GM19351 (cell line): ENCODE measurements around the gene SENP5.
"Not testable (repeated sequence)": the region's sequence is repeated elsewhere in the genome, so short reads cannot be mapped to it uniquely, and the experiment has no call there.

ENCODE experiments used
- ATAC-seq: cut with Tn5 transposase; IDR thresholded peaks from one replicate; pipeline ENCODE4 v1.9.1; 2021; ENCODE audit warnings: mild to moderate bottlenecking, moderate library complexity; ENCODE audit not compliant: unreplicated experiment

The SENP5 gene

DNA sequence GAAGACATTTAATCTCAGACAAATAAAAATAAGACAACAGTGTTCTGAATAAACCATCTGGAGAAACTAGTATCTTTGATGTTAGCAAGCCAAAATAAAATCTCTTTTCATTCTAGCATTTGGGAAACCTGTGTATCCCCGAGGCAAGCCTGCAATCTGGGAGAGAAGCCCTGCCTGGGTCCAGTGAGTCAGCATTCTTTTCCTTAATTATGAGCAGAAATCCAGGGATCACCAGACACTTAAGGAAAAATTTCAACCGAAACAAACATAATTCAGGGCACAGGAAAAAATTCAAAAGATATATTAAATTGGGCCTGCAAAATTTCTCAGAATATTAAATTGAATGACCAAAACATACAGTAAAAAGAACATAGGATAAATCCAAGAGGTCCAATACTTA, 70.4 kb downstream of the SENP5 start:
- ATAC-seq = no peak

DNA sequence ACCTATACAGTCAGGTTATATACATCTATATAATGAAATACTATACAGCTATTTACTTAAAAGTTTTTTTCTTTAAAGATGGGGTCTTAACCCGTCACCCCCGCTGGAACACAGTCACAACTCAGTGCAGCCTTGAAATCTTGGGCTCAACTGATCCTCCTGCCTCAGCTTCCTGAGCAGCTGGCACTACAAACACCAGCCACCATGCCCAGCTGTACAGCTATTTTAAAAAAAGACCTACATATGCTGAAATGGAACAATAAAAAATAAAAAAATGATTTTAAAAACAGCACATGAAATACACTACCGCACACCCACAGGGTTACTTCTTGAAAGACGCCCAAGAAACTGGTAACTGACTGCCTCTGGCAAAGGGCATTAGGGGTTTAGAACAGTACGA, 70.9 kb downstream of the SENP5 start:
- no peak for ATAC-seq

DNA sequence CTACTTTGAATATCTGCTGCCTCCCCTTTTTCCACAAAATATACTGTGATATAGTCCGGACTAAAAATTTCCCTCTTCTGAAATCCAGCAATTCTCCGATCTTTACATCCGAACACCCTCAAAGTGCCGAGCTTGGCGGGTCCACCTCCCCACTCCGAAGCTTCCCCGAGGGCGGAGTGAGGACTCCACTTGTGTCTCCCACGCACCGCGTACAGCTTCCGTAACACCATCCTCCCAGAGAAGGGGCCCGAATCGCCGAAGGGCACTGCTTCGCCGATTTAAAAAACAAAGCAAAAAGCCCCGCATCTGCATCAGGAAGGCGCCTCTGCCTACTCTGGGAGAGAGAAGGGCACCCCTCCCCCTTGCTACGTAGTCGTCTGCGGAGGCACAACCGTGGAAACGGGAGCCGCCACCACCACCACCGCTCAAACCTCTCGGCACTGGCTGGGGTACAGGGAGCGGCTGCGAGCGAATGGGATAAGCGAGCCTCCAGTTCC, 74.1 kb downstream of the SENP5 start:
- peak; percentile 37 for ATAC-seq

DNA sequence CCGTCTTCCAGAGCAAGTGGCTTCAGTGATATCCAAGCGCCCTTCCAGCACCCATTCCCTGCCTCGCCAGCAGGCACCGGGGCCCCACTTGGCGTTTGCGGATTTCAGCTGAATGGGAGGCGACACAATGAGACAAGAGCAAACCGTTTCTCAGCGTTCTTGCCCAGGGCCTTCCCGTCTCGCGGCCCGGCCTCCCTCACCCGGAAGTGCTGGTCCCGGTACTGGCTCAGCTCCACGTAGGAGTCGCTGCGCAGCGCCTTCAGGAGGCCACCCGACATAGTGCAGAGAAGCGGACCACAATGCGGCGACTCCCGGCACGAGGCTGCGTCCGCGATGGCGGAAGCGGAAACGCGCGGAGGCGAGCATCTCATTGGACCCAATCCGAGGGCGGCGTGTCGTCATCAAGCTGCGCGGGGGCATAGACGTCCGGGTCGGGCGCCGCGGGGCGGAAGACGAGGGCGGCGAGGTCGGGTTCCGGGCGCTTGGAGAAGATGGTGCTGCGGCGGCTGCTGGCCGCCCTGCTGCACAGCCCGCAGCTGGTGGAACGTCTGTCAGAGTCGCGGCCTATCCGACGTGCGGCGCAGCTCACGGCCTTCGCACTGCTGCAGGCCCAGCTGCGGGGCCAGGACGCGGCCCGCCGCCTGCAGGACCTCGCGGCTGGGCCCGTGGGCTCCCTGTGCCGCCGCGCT, 74.7 kb downstream of the SENP5 start, which contains the start of gene NCBP2:
Gene NCBP2, minus strand, starts transcription at position 303 of the 689 bp plus-strand sequence. Its CDS starts 25 bp downstream, at position 278.
- ATAC-seq = peak; percentile 89

DNA sequence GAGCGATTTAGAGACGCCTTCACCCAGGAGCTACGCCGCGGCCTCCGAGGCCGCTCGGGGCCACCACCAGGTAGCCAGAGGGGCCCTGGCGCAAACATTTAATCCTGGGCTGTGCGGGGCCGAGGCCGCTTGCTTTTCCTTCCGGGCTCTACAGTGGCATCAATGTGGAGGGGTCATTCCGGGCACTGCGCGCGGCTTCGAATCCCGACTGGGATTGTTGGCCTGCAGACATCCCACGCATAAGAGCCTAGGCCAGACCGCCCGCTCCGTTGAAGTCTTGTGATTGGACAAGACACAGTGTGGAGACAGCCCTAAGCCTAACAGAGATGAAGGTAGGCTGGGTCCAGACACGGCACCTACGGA, 75.2 kb downstream of the SENP5 start:
- ATAC-seq = peak; percentile 10

DNA sequence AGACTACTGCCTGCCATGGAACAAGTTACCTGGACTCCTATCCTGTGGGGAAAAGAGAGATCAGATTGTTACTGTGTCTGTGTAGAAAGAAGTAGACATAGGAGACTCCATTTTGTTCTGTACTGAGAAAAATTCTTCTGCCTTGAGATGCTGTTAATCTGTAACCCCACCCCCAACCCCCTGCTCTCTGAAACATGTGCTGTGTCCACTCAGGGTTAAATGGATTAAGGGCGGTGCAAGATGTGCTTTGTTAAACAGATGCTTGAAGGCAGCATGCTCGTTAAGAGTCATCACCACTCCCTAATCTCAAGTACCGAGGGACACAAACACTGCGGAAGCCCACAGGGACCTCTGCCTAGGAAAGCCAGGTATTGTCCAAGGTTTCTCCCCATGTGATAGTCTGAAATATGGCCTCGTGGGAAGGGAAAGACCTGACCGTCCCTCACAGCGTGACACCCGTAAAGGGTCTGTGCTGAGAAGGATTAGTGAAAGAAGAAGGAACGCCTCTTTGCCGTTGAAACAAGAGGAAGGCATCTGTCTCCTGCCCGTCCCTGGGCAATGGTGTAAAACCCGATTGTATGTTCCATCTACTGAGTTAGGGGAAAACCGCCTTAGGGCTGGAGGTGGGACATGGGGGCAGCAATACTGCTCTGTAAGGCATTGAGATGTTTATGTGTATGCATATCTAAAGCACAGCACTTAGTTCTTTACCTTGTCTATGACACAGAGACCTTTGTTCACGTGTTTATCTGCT, 76.5 kb downstream of the SENP5 start:
- not testable (repeated sequence) for ATAC-seq

DNA sequence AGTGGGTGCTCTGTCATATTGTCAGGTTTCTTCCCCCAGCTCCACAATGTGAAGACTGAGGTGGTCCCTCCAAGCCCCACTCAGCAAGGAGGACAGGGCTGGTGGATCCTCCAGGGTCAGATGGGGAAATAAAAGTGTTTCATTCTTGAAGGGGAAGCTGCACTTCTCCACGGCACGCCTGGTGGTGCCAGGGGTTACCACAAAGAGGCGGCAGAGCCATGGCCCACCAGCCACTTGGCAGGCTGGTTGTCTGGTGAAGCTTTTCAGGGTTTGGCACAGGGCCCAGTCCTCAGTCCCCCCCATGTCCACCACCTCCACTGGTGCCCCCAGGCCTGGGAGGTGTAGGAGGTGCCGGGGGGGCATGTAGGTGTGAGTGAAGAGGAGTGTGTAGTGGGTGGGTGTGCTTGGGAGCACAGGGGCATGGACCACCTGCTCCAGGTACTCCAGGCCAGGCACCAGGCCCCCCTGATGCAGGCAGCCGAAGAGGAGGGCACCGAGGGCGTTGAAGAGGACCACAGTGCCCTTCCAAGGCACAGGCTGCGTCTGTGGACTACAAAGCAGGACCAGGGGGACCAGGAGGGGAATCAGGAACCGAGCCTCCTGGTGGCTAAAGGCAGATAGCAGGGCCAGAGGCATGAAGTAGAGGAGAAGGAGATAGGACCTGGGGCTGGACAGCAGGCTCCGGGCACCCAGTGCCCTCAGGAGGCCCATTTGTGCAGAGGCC, 79.6 kb downstream of the SENP5 start:
- no peak for ATAC-seq

DNA sequence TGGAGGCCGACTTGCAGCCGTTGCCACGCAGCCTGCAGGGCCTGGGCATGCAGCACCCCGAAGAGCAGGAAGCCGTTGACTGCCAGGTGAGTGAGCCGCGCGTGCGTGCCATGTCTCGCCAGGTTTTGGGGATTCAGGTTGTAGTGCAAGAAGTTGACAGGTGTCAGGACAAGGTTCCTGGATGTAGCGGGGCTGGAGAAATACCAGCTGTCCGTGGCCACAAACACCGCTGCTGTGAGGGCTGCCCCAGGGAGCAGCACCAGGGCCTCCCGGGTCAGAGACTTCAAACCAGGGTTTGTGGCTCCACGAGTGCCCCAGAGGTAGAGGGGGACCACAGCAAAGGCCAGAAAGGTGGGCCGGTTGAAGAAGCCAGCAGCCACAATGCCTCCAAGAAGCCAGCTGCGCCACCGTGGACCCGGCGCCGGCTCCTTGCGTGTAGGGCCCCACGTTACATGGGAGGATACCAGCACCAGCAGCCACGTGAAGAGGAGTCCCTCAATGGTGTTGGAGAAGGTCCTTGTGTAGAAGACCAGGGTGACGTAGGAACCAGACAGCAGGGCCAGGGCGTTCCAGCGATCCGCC, 80.2 kb downstream of the SENP5 start:
- no peak for ATAC-seq

DNA sequence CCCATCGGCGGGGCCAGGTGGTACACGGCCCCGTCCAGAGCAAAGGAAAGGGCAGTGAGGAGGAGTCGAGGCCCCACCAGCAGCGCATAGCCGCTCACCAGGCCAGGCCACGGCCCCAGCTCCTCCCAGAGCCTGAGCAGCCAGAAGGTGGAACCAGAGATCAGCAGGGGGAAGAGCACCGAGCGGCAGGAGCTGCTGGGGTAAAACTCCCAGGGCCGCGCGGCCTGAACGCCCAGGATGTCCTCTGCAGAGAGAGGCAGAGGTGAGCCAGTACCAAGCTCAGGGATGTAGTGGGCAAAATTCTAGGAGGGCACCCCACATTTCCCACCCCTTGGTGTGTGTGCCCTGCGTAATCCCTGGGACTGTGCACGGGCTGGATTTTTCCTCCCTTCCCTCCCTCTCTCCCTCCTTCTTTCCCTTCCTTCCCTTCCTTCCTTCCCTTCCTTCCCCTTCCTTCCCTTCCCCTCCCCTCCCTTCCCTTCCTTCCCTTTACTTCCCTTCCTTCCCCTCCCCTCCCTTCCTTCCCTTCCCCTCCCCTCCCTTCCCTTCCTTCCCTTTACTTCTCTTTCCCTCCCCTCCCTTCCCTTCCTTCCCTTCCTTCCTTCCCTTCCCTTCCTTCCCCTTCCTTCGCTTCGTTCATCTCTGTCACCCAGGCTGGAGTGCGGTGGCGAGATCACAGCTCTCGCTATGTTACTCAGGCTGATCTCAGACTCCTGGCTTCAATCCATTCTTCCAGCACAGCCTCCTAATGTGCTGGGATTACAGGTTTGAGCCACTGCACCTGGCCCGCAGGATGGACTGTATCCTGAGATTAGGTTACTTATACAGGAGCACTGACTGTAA, 80.9 kb downstream of the SENP5 start:
- ATAC-seq = no peak

DNA sequence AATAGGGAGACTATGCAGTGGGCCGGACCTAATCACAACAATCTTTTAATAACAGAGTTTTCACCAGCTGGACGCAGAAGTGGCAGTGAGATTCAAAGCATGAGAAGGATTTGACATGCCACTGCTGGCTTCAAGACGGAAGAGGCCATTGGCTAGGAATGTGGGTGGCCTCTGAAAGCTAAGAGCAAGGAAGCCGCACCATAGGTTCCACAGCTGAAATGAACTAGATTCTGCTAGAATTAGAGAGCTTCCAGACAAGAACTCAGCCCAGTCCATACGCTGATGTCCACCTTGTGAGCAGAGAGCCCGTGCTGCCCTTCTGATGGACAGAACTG, 81.5 kb downstream of the SENP5 start:
- no peak for ATAC-seq

DNA sequence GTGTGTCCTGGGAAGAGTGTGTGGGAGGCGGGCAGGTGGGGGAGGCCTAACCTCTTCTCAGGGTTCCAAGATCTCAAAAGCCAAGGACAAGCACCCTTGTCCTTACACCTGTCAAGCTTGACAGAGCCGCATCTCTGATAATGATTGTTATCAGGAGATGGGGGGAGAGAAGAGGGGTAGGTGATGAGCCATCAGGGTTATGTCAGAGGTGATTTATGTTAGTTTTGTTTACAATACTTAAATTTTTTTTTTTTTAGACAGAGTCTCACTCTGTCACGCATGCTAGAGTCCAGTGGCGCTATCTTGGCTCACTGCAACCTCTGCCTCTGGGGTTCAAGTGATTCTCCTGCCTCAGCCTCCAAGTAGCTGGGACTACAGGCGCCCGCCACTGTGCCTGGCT, 82.0 kb downstream of the SENP5 start:
- no peak for ATAC-seq

DNA sequence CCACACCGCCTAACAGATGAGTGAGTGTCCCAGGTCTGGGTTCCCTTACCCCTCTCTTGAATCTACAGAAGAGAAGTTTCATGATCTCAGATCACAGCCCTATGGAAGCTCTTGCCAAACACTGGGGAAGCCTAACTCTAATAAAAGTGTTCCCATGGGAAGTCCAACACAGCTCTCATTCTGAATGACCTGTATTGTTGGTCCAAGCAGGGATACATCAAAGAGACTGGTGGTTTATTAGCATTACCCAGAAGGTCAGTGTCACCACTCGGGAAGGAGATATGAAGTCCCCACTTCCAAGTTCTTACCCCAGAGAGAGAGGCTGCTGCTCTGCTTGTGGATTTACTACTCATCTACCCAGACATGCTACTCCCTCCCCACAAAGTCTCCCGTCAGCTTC, 83.7 kb downstream of the SENP5 start:
- ATAC-seq = no peak

DNA sequence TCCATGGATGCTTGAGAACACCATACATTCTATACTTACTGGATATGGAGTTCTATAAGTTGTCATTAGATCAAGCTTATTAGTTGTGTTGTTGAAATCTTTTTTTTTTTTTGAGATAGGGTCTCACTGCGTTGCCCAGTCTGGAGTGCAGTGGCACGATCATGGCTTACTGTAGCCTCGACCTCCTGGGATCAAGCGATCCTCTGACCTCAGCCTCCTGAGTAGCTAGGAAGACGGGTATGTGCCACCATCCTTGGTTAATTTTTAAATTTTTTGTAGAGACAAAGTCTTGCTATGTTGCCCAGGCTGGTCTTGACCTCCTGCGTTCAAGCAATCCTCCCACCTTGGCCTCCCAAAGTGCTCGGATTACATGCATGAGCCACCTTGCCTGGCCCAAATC, 87.1 kb downstream of the SENP5 start:
- ATAC-seq = no peak

DNA sequence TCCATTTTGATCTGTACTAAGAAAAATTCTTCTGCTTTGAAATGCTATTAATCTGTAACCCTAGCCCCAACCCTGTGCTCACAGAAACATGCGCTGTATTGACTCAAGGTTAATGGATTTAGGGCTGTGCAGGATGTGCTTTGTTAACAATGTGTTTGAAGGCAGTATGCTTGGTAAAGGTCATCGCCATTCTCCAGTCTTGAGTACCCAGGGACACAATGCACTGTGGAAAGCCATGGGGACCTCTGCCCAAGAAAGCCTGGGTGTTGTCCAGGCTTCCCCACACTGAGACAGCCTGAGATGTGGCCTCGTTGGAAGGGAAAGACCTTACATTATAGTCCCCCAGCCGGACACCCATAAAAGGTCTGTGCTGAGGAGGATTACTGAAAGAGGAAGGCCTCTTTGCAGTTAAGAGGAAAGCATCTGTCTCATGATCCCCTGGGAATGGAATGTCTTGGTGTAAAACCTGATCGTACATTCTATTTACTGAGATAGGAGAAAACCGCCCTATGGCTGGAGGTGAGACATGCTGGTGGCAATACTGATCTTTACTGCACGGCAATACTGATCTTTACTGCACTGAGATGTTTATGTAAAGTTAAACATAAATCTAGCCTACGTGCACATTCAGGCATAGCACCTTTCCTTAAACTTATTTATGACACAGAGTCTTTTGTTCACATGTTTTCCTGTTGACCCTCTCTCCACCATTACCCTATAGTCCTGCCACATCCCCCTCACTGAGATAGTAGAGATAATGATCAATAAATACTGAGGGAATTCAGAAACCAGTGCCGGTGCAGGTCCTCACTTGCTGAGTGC, 94.6 kb downstream of the SENP5 start:
- ATAC-seq = no peak

DNA sequence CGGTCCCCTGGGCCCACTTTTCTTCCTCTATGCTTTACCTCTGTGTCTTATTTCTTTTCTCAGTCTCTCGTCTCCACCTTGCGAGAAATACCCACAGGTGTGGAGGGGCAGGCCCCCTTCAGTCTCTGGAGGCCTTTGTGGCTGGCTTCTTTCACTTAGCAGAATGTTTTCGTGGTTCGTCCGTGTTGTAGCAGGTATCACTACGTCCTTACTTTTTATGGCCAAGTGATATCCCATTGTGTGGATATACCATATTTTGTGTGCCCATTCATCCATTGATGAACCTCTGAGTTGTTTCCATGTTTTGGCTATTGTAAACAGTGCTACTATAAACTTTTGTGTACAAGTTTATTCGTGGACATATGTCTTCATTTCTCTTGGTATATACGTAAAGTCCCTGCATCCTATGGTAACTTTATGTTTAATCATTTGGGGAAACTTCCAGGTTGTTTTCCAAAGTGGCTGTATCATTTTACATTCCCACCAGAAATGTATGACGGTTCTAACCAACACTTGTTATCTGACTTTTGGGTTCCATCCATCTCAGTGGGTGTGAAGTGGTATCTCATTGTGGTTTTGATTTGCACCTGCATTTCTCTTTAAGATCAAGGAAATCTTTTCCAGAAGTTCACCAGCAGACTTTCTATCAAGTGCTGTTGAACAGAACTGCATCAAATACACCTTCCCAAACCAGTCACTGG, 95.4 kb downstream of the SENP5 start:
- no peak for ATAC-seq

DNA sequence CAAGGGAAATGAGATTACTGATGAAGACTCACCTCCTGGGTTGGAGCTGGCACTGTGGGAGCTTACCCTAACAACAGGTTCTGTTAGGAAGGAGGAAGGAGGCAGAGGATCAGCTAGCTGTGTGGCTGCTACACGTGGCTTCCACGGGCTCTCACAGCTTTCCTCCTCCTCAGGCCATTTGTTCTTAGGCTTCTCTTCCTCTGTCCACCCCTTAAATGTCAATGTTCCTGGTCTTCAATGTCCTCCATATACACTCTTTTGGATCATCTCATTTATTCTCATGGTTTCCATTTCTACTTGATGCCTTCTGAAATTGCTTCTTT, 95.9 kb downstream of the SENP5 start:
- ATAC-seq = no peak

DNA sequence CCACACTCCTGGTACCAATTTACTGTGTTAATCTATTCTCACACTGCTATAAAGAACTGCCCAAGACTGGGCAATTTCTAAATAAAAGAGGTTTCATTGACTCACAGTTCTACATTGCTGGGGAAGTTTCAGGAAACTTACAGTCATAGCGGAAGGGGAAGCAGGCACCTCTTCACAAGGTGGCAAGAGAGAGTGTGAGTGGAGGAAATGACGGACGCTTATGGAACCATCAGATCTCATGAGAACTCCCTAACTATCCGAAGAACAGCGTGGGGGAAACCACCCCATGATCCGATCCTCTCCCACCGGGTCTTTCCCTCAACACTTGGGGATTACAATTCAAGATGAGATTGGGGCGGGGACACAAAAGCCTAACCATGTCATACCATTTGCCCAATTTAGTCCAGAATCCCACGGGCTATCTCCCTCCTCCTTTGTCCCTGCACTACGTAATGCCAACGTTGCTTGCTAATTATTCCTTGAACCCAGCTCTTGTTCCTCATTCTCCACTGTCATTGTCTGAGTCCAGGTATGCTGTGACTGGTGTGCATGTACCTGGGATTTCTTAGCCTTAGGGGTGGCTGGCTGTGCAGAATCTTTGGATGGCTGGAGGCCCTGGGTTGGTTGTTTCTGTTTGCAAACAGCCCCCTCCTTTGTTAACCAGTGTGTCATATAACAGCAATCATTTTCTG, 97.5 kb downstream of the SENP5 start:
- ATAC-seq = no peak

DNA sequence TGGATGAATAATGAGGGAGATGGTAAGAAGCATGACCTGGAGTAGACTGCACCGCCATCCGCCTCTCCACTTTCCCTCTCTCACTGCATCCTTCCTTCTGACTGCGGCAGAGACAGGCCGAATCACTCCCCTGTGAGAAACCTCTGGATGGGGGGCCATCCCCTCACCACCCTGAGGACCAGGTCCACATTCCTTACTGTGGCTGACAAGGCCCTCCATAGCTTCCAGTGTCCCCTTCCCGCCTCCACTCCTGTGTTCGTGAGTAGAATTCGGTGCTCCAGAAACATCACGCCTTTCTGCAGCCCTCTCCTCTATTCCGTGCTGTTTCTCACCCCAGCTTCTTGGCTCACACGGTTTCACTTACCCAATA, 98.1 kb downstream of the SENP5 start:
- ATAC-seq = no peak
